Stimulated activated CD4-positive, alpha-beta T cell treated with anti-CD3 and anti-CD28 coated beads, Interleukin-1b, Interleukin-23, amount 100 ng/mL, for 1 hour (primary cell): ENCODE results near the gene PIEZO2.
"Not testable (repeated sequence)": the region's sequence is repeated elsewhere in the genome, so short reads cannot be mapped to it uniquely, and the experiment has no call there.

Experiments used
- DNase-seq, 2 donors: peaks; one replicate each; pipeline ENCODE4 v3.0.0-alpha.2; 2020; ENCODE audit warnings: low read depth in 2 of 2

PIEZO2 gene

GRCh38 chr18:10928011-10928771, 221.2 kb downstream of the PIEZO2 start:
- no peak for DNase-seq

- DNase-seq: no peak
Observed at GRCh38 chr18:10927286-10927992, 221.9 kb downstream of the PIEZO2 start.

GRCh38 chr18:10926621-10927161, 222.7 kb downstream of the PIEZO2 start:
- DNase-seq: no peak

GRCh38 chr18:10924290-10924689, 225.1 kb downstream of the PIEZO2 start:
- DNase-seq: no peak

GRCh38 chr18:10923551-10924070, 225.8 kb downstream of the PIEZO2 start:
- no peak for DNase-seq

- DNase-seq: no peak
Observed at GRCh38 chr18:10923141-10923540, 226.2 kb downstream of the PIEZO2 start.

- not testable (repeated sequence) for DNase-seq
Observed at GRCh38 chr18:10922712-10923111, 226.7 kb downstream of the PIEZO2 start.

- not testable (repeated sequence) for DNase-seq
Observed at GRCh38 chr18:10920309-10920708, 229.1 kb downstream of the PIEZO2 start.

- DNase-seq: no peak
Observed at GRCh38 chr18:10919851-10920250, 229.5 kb downstream of the PIEZO2 start.

- no peak for DNase-seq
Observed at GRCh38 chr18:10916865-10917264, 232.5 kb downstream of the PIEZO2 start.

- no peak for DNase-seq
Observed at GRCh38 chr18:10916387-10916786, 233.0 kb downstream of the PIEZO2 start.

GRCh38 chr18:10915748-10916147, 233.6 kb downstream of the PIEZO2 start:
- DNase-seq: not testable (repeated sequence)

- DNase-seq: not testable (repeated sequence)
Observed at GRCh38 chr18:10914610-10915009, 234.8 kb downstream of the PIEZO2 start.

- no peak for DNase-seq
Observed at GRCh38 chr18:10913919-10914318, 235.4 kb downstream of the PIEZO2 start.

GRCh38 chr18:10912790-10913545, 236.4 kb downstream of the PIEZO2 start:
- DNase-seq: no peak

- no peak for DNase-seq
Observed at GRCh38 chr18:10909724-10910123, 239.6 kb downstream of the PIEZO2 start.

GRCh38 chr18:10908760-10909159, 240.6 kb downstream of the PIEZO2 start:
- DNase-seq: no peak

GRCh38 chr18:10907749-10908148, 241.6 kb downstream of the PIEZO2 start:
- no peak for DNase-seq

- no peak for DNase-seq
Observed at GRCh38 chr18:10901329-10901728, 248.0 kb downstream of the PIEZO2 start.

GRCh38 chr18:10900435-10900834, 248.9 kb downstream of the PIEZO2 start:
- no peak for DNase-seq

GRCh38 chr18:10899481-10899880, 249.9 kb downstream of the PIEZO2 start:
- DNase-seq: no peak

- no peak for DNase-seq
Observed at GRCh38 chr18:10898417-10898974, 250.9 kb downstream of the PIEZO2 start.
